GM10266 (cell line): ENCODE results near the gene OR10G8.

Experiments used
- DNase-seq: peaks from one replicate; pipeline ENCODE4 v3.0.0; 2012; ENCODE audit errors: extremely low spot score
- TF ChIP-seq, protein P1 (sequence below): IDR thresholded peaks from 2 replicates; pipeline ENCODE4 v1.5.1; 2012; ENCODE audit warnings: mild to moderate bottlenecking, low read depth; ENCODE audit not compliant: control insufficient read depth, insufficient read depth; ENCODE audit errors: missing control alignments

OR10G8 gene

GRCh38 chr11:124078591-124078990, 52.0 kb downstream of the OR10G8 start:
- no peak for DNase-seq
- TF ChIP-seq, protein P1, sequence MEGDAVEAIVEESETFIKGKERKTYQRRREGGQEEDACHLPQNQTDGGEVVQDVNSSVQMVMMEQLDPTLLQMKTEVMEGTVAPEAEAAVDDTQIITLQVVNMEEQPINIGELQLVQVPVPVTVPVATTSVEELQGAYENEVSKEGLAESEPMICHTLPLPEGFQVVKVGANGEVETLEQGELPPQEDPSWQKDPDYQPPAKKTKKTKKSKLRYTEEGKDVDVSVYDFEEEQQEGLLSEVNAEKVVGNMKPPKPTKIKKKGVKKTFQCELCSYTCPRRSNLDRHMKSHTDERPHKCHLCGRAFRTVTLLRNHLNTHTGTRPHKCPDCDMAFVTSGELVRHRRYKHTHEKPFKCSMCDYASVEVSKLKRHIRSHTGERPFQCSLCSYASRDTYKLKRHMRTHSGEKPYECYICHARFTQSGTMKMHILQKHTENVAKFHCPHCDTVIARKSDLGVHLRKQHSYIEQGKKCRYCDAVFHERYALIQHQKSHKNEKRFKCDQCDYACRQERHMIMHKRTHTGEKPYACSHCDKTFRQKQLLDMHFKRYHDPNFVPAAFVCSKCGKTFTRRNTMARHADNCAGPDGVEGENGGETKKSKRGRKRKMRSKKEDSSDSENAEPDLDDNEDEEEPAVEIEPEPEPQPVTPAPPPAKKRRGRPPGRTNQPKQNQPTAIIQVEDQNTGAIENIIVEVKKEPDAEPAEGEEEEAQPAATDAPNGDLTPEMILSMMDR: no peak

DNA sequence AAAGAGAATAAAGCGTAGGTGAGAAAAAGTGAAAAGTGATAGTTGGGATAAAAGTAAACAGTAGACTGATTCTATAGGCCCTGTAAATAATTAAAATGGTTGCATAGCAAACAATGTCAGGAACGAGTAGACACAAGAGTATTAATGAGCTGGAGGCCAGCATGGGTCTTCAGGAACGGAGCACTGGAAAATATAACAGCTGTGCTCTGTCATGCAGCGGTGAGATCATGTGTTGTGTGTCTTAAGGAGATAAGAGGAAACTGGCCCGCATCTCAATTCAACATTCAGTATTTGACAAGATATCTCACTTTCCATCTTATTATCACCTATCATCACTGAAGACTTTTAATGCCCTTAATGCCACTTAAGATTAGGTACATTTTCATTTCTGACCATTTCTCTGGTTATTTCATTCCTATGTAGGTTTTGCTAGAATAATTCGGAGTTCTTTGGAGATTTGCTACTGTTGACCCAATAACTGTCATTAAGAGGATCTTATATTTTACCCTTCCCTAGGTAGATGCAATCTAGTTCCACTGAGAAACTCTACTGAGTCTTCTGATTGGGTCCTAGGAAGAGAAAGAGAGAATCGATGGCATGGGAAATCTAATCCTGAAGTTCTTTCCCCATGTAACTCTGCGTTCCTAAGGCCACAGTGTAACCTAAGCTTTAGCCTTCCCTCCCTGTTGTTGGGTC, 53.2 kb downstream of the OR10G8 start:
- no peak for DNase-seq
- TF ChIP-seq, protein P1: no peak
